SK-N-SH (cell line): ENCODE results near the gene GANAB. TPM values are rescaled to one million over a fixed set of nuclear protein-coding genes. Genes with fewer than 3 reads are reported as not detected.

Experiments
- CTCF ChIA-PET: fragments of 300-600, 350-600 bp; formaldehyde crosslinking; extraction: SDS; loops from one replicate; lab custom pipeline; 2021; lab: Yijun Ruan, JAX
- POLR2A ChIA-PET: fragments of 350-600 bp; sonication (Branson Sonifier 250); formaldehyde crosslinking; extraction: SDS; loops from one replicate; lab custom pipeline; 2020; ENCODE audit warnings: antibody characterized with exemption, inconsistent platforms; lab: Yijun Ruan, JAX
- DNase-seq: peaks from one replicate; pipeline ENCODE4 v3.0.0; 2012
- H2AFZ ChIP-seq: fragments of 200-600 bp; sonication (generic); 2 replicates; pipeline ENCODE4 v1.8.1; 2016; ENCODE audit warnings: antibody characterized with exemption, mild to moderate bottlenecking, low read depth
- H3F3A ChIP-seq: fragments of 200-600 bp; sonication (generic); replicated peaks from 2 replicates; pipeline ENCODE3; 2016; ENCODE audit warnings: antibody characterized with exemption, mild to moderate bottlenecking; ENCODE audit not compliant: insufficient read depth
- H3K27ac ChIP-seq, 2 experiments: fragments of 200-500 bp in 1 of 2; fragments of 200-600 bp in 1 of 2; sonication (Bioruptor generic) in 1 of 2; sonication (generic), shearing (Covaris generic) in 1 of 2; 2 replicates each; pipeline versions ENCODE4 v1.5.1 to v1.6.1; 2014 to 2016; ENCODE audit warnings: low read depth in 2 of 2, inconsistent platforms in 1 of 2, low read length in 1 of 2, mild to moderate bottlenecking in 1 of 2, mixed read lengths in 1 of 2
- H3K27me3 ChIP-seq: fragments of 200-600 bp; sonication (generic), shearing (Covaris generic); 2 replicates; pipeline ENCODE4 v1.6.1; 2016; ENCODE audit warnings: mixed run types; ENCODE audit not compliant: insufficient read depth
- H3K36me3 ChIP-seq, 2 experiments: fragments of 200-500 bp in 1 of 2; fragments of 200-600 bp in 1 of 2; sonication (Bioruptor generic) in 1 of 2; sonication (generic) in 1 of 2; replicated peaks in 1 of 2; 2 replicates each; pipeline versions ENCODE3 to v1.5.1; 2014 to 2016; ENCODE audit warnings: low read length in 1 of 2, mild to moderate bottlenecking in 1 of 2; ENCODE audit not compliant: insufficient read depth in 2 of 2, control insufficient read depth in 1 of 2
- H3K4me1 ChIP-seq, 2 experiments: fragments of 200-500 bp in 1 of 2; fragments of 200-600 bp in 1 of 2; sonication (Bioruptor generic) in 1 of 2; sonication (generic), shearing (Covaris generic) in 1 of 2; 2 replicates each; pipeline versions ENCODE4 v1.5.1 to v1.6.1; 2014 to 2016; ENCODE audit warnings: low read depth in 1 of 2, low read length in 1 of 2, mixed run types in 1 of 2; ENCODE audit not compliant: insufficient read depth in 2 of 2, control insufficient read depth in 1 of 2
- H3K4me2 ChIP-seq: fragments of 200-600 bp; sonication (generic), shearing (Covaris generic); 2 replicates; pipeline ENCODE4 v1.6.1; 2017; ENCODE audit warnings: mixed run types
- H3K4me3 ChIP-seq, 2 experiments: fragments of 200-500 bp in 1 of 2; fragments of 200-600 bp in 1 of 2; sonication (Bioruptor generic) in 1 of 2; sonication (generic), shearing (Covaris generic) in 1 of 2; 2 replicates each; pipeline versions ENCODE4 v1.5.1 to v1.8.1; 2014 to 2016; ENCODE audit warnings: low read depth in 2 of 2, inconsistent platforms in 1 of 2, low read length in 1 of 2, mild to moderate bottlenecking in 1 of 2, mixed read lengths in 1 of 2, moderate library complexity in 1 of 2
- H3K79me2 ChIP-seq: fragments of 200-600 bp; sonication (generic); 2 replicates; pipeline ENCODE4 v1.8.1; 2017; ENCODE audit warnings: mild to moderate bottlenecking; ENCODE audit not compliant: insufficient read depth
- H3K9ac ChIP-seq: fragments of 200-600 bp; sonication (generic); 2 replicates; pipeline ENCODE4 v1.6.1; 2017; ENCODE audit warnings: mixed run types
- H3K9me2 ChIP-seq: fragments of 200-600 bp; sonication (generic); 2 replicates; pipeline ENCODE4 v1.6.1; 2017; ENCODE audit warnings: mixed run types
- H3K9me3 ChIP-seq: fragments of 200-600 bp; sonication (generic); 2 replicates; pipeline ENCODE4 v1.6.1; 2017; ENCODE audit warnings: mixed run types, mild to moderate bottlenecking, moderate library complexity
- H4K20me1 ChIP-seq: fragments of 200-600 bp; sonication (generic); 2 replicates; pipeline ENCODE4 v1.6.1; 2017; ENCODE audit warnings: mild to moderate bottlenecking, mixed run types; ENCODE audit not compliant: insufficient read depth
- EZH2phosphoT487 ChIP-seq: fragments of 200-600 bp; sonication (generic); IDR thresholded peaks from 2 replicates; pipeline ENCODE4 v1.6.1; 2017; ENCODE audit warnings: low read depth, mixed run types, mild to moderate bottlenecking, antibody characterized with exemption, moderate library complexity, borderline replicate concordance
- FOXM1 ChIP-seq: IDR thresholded peaks from 2 replicates; pipeline ENCODE4 v1.4.0; 2012; ENCODE audit warnings: low read depth, mild to moderate bottlenecking
- MEF2A ChIP-seq: IDR thresholded peaks from 2 replicates; pipeline ENCODE4 v1.4.0; 2012; ENCODE audit warnings: low read depth, borderline replicate concordance
- NFIC ChIP-seq: IDR thresholded peaks from 2 replicates; pipeline ENCODE4 v1.4.0; 2012; ENCODE audit warnings: borderline replicate concordance
- RCOR1 ChIP-seq: fragments of 150-350 bp; IDR thresholded peaks from 2 replicates; pipeline ENCODE4 v1.6.1; 2017; ENCODE audit warnings: antibody characterized with exemption, low read length
- RXRA ChIP-seq: IDR thresholded peaks from 2 replicates; pipeline ENCODE4 v1.4.0; 2012; ENCODE audit warnings: low read depth, mild to moderate bottlenecking, borderline replicate concordance
- TCF12 ChIP-seq: IDR thresholded peaks from 2 replicates; pipeline ENCODE4 v1.4.0; 2012
- TEAD4 ChIP-seq: IDR thresholded peaks from 2 replicates; pipeline ENCODE4 v1.4.0; 2012; ENCODE audit warnings: mild to moderate bottlenecking, borderline replicate concordance; ENCODE audit not compliant: insufficient read depth
- WGBS: methylation state at CpG from one replicate; pipeline ENCODE4 v1.1.6; 2017; ENCODE audit warnings: low lambda C conversion rate; 5-methylcytosine and 5-hydroxymethylcytosine counted together
- polyA plus RNA-seq, 3 experiments: library from polyadenylated mRNA; depleted of rRNA; stranded (reverse); fragments of >200 nt; gene quantifications; 2 replicates each; pipeline ENCODE4 v1.2.3, GENCODE V29; 2012
- TF ChIP-seq, protein P1 (sequence below): IDR thresholded peaks from 2 replicates; pipeline ENCODE4 v1.4.0; 2012; ENCODE audit warnings: low read depth, borderline replicate concordance
- TF ChIP-seq, protein P2 (sequence below): fragments of 150-350 bp; IDR thresholded peaks from 2 replicates; pipeline ENCODE4 v1.6.1; 2017; ENCODE audit warnings: antibody characterized with exemption, low read length, low read depth, borderline replicate concordance

The GANAB gene
- polyA plus RNA-seq, 1 of the 3 experiments (the other 2 are of a cell fraction): 275 TPM

DNA sequence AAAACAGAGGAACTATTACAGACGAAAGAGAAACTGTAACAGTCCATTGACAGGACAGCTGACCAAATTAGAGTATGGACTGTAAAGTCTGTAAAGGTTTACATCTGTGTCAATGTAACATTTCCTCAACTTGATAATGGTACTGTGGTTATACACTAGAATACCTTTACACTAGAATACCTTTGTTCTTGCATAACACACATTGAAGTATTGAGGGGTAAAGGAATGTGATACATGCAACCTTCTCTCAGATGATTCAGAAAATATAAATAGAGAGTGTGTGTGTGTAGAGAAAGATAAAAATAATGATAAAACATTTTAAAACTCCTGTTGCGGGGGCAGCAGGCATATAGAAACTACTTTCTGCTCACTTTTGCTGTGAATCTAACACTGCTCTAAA lies 67.2 kb downstream of the GANAB start:
- CTCF ChIA-PET: interaction anchor here (0.6 to 1.6 kb wide), 2 partner anchors 14 to 96 kb away, joined by 3 to 6 read pairs; no protein-coding TSS in a partner anchor
- peaks cover 8% of the 10 kb centered on the region in 2 experiments; a peak in 1 of 4 replicates for H3K4me1 ChIP-seq
- H2AFZ ChIP-seq: no peak overlapping the region
- WGBS: 94% methylated on average over 2 of the region's 2 CpGs
- no peak overlapping the region for H3K4me3 ChIP-seq
- peaks cover 32 to 46% of the 10 kb centered on the region in 2 experiments for H3K36me3 ChIP-seq
- H3K79me2 ChIP-seq: peaks cover 33% of the 10 kb centered on the region
- H3K4me2 ChIP-seq: no peak overlapping the region
- TF ChIP-seq FOXM1 (no peak), RXRA (no peak), EZH2phosphoT487 (no peak), MEF2A (no peak)
- TF ChIP-seq, all 33 proteins: peak for 0
- POLR2A ChIA-PET: no interaction called here
- no peaks in the 10 kb centered on the region for H4K20me1 ChIP-seq
- no peak for DNase-seq
- no peaks in the 10 kb centered on the region for H3K9me3 ChIP-seq
- H3K27me3 ChIP-seq: no peaks in the 10 kb centered on the region
- no peaks in the 10 kb centered on the region for H3F3A ChIP-seq
- H3K9ac ChIP-seq: no peak overlapping the region
- H3K27ac ChIP-seq: no peak overlapping the region
- H3K9me2 ChIP-seq: no peaks in the 10 kb centered on the region

DNA sequence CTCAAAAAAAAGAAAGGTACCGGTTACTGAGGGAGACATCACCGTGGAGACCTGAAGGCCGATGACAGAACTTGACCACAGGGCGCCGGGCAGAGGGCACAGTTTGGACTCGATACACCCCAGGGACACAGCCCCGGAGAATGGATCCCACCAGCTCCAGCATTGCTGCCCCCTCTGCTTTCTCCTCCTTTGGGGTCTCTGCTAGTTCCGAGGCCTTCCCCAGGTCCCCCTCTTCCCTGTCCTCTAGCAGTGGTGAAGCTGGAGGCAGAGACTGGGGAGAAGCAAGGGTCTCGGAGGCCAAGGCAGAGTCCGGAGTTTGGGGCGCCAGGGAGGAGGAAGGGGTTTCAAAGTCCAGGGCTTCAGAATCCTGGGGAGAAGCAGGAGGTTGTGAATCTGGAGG lies 67.9 kb downstream of the GANAB start:
- WGBS: 99% methylated on average over 11 of the region's 11 CpGs
- TF ChIP-seq RXRA (no peak), NFIC (no peak), TEAD4 (no peak), RCOR1 (no peak), TCF12 (no peak)
- TF ChIP-seq, protein P1, sequence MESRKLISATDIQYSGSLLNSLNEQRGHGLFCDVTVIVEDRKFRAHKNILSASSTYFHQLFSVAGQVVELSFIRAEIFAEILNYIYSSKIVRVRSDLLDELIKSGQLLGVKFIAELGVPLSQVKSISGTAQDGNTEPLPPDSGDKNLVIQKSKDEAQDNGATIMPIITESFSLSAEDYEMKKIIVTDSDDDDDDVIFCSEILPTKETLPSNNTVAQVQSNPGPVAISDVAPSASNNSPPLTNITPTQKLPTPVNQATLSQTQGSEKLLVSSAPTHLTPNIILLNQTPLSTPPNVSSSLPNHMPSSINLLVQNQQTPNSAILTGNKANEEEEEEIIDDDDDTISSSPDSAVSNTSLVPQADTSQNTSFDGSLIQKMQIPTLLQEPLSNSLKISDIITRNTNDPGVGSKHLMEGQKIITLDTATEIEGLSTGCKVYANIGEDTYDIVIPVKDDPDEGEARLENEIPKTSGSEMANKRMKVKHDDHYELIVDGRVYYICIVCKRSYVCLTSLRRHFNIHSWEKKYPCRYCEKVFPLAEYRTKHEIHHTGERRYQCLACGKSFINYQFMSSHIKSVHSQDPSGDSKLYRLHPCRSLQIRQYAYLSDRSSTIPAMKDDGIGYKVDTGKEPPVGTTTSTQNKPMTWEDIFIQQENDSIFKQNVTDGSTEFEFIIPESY: no peak
- TF ChIP-seq, protein P2, sequence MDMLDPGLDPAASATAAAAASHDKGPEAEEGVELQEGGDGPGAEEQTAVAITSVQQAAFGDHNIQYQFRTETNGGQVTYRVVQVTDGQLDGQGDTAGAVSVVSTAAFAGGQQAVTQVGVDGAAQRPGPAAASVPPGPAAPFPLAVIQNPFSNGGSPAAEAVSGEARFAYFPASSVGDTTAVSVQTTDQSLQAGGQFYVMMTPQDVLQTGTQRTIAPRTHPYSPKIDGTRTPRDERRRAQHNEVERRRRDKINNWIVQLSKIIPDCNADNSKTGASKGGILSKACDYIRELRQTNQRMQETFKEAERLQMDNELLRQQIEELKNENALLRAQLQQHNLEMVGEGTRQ: no peak
- no peak overlapping the region for H3K4me3 ChIP-seq
- peaks cover 8 to 10% of the 10 kb centered on the region in 2 experiments; a peak in 1 of 4 replicates for H3K4me1 ChIP-seq
- no peaks in the 10 kb centered on the region for H4K20me1 ChIP-seq
- no peaks in the 10 kb centered on the region for H3K9me2 ChIP-seq
- H3K27ac ChIP-seq: no peak overlapping the region
- H2AFZ ChIP-seq: no peak overlapping the region
- POLR2A ChIA-PET: no interaction called here
- no peaks in the 10 kb centered on the region for H3F3A ChIP-seq
- peaks cover 33% of the 10 kb centered on the region for H3K79me2 ChIP-seq
- no peaks in the 10 kb centered on the region for H3K9me3 ChIP-seq
- no peak overlapping the region for H3K4me2 ChIP-seq
- no peak overlapping the region for H3K9ac ChIP-seq
- CTCF ChIA-PET: interaction anchor here (0.6 to 1.6 kb wide), 2 partner anchors 15 to 95 kb away, joined by 3 to 6 read pairs; no protein-coding TSS in a partner anchor
- DNase-seq: no peak
- peaks cover 27 to 43% of the 10 kb centered on the region in 2 experiments for H3K36me3 ChIP-seq
- H3K27me3 ChIP-seq: no peaks in the 10 kb centered on the region
